ACHN (cell line): Measurements from ENCODE around the gene PHEX.
A peak's percentile ranks its signal among the peaks of the same experiment; 100 is the strongest.

Experiments
- DNase-seq: peaks from one replicate; pipeline ENCODE4 v3.0.0-alpha.2; 2015
- in situ Hi-C: cut with HindIII; loops from 2 replicates; pipeline ENCODE4 v1.10.0; 2017; ENCODE audit warnings: low sequenced_read_pairs, low pct_ligation_motif_present, low pct_unique_long_range_greater_than_20kb

PHEX gene

DNA sequence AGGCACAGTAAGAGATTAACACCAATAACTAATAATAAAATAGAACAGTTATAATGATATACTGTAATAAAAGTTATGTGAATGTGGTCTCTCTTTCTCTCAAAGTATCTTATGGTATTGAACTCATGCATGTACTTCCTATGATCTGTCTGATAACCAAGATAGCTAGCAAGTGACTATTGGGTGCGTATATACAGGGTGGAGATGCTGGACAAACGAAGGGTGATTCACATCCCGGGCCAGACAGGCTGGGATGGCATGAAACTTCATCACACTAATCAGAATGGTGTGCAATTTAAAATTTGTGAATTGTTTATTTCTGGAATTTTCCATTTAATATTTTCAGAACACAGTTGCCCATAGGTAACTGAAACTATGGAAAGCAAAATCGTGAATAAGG is 96.8 kb downstream of the PHEX start:
- no peak for DNase-seq
- in situ Hi-C loops = no loop called here

DNA sequence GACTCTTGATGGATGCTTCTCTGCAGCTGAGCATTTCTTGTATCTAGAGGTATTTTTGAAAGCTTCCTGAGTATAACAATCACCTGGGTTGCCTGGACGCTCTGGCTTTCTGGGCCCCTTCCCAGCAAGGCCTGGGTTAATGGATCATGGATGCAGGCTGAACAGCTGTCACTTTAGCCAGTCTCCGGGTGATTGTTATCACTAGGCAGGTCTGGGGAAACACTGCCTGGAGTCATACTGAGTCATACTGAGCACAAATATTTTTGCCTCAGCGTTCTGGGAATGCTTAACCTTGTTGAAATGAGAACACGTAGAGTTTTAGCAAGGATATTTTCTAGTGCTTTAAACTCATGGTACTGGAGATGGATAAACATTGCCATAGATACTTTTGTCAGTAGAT is 102.6 kb downstream of the PHEX start:
- peak; percentile 68 for DNase-seq
- in situ Hi-C loops = no loop called here

DNA sequence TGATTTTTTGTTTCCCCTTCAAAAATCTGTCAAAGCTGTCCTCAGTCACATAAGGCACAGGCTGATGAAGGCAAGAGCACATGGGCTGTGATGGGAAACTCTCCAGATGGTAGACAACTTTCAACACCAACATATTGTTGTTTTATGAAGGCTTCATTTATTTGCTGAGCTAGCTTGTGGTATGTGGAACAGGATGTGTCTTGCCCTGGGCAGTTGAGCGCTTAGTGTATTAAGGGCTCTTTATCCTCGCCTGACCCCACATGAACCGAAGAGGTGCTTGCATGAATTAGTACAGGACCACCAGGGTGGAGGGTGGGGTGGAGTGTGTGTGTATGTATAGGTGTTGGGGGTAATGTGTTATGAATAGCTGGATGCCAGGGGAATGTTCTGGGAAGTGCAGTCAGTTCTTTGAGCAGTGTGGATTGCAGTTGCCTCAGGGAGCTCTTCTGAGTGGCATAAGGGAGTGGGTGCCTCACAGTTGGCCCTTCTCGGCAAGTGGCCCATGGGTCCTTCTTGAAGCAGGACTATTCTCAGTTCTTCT is 103.1 kb downstream of the PHEX start:
- in situ Hi-C loops = no loop called here
- peak; percentile 44 for DNase-seq

DNA sequence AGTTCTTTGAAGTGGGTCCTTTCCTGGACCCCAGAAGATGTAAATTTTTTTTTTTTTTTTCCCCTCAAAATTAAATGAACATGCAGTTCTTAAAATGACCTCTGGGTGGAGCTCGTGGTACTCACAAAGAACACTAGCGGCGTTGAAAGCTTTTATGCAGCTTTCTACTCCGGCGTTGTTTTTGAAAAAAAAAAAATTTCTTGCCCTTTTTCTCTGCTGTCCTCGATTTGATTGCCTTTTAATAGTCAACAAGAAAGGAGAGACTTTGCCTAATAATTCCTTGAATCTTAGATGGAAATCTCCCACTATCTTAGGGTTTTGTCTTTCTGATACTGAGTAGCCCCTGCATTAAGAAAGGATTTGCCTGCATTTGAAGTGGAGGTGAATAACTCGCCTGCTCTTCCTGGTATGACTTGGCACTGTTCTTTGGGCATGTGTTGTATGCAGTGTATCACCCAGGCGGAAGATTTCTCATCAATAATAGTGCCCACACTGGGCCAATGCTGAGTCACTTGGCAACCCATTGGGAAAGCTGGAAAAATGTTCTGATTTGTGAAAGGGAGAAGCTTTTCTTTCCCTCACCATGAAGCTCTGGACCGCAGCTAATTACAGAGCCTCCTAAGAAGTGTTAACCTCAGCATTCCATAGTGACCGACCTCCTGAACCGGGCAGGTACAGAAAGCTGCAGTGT is 104.0 kb downstream of the PHEX start:
- peak; percentile 56 for DNase-seq
- in situ Hi-C loops = no loop called here

DNA sequence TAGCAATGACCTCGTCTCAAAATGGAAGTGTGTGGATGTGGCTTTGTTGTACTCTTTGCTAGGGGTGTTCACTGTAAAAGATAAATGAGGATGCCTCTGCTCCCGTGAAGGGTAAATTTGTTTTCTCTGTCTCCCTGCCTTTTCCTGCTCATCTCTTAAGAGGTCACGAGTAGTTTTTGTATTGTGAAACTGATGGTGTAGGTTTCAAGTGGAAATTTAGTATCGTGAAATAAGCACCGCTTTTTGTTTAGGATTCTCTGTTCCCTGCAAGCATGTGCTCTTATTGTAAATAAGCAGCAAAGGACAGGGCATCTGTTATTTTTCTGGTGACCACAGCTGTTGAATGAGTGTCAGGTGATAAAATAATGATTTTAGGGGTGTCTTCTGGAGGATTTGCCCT is 104.6 kb downstream of the PHEX start:
- DNase-seq = no peak
- in situ Hi-C loops = no loop called here

DNA sequence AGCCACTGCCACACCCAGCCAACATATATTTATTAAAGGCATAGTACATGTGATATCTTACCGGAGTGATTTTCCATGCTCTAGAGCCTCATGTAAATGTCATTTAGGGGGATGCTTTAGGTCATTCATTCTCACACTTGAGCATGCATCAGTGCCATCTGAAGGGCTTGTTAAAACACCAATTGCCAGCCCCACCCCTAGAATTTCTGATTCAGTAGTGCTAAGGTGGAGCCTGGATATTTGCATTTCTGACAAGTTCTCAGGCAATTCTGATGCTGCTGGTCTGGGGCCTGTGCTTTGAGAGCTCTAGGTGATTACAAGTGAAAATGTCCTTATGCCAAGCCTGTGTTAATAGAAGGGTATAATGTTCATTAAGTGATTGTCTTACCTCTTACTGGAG is 107.7 kb downstream of the PHEX start:
- in situ Hi-C loops = no loop called here
- DNase-seq = no peak

DNA sequence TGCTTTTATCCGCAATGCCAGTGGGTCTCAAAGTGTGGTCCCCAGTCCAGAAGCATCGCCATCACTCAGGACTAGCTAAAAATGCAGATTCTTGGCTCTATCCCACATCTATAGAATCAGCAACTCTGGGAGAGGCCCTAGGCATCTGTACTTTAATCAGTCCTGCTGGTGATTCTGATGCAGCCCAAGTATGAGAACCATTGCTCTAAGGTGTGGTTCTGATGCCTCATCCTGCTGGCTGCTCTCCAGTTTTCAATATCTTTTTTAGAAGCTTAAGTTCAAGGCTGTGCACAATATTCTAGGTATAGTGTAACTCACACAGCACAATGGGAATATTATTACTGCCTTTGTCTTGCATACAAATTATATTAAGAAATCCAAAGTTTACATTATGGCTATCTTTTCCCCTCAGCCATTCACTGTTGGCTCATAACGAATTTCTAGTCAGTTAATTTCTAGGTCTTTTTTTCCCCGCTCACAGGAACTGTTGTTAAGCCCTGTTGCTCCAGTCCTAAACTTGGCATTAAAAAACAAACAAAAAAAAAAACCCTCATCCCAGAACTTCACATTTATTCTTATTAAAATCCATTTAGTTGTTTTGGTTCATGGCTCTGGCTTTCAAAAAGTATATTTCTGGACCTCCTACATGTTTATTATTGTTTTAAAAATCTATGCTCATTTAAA is 109.1 kb downstream of the PHEX start:
- in situ Hi-C loops = no loop called here

DNA sequence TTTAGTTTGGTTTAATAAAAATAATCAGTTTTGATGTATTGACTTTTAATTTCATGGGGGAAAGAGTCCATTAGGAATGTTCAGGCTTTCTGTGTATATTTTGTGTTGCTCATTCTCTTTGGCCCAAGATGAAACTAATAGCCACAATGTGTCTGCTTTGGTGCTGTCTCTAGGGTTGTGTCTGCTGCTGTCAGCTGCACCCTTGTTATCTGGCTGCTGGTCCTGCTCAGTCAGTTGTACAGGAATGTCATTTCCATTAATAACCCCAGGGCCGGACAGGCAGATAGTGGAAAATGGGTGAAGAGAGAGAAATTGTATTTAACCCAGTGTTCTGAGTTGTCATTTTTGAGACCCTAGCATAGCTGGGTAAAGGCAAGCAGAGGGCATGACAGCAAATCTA is 115.1 kb downstream of the PHEX start:
- no peak for DNase-seq
- in situ Hi-C loops = no loop called here

More for the DNA sequence above, 109.1 kb downstream of the PHEX start:
- no peak for DNase-seq

DNA sequence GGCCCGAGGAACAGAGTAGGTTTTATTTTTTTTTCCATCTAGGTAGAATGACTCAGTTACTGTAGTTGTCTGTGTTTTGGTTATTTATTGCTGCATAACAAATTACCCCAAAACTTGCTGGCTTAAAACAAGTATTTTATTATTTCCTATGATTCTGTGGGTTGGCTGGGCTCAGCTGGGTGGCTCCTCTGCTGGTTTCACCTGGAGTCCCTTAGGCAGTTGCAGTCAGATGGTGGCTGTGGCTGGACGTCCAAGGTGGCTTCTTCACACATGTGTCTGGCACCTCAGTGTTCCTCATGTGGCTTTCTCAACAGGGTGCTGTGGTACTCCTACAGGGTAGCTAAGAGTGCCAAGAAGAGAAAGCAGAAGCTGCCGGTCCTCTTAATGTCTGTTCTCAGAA is 115.8 kb downstream of the PHEX start:
- in situ Hi-C loops = no loop called here
- no peak for DNase-seq

DNA sequence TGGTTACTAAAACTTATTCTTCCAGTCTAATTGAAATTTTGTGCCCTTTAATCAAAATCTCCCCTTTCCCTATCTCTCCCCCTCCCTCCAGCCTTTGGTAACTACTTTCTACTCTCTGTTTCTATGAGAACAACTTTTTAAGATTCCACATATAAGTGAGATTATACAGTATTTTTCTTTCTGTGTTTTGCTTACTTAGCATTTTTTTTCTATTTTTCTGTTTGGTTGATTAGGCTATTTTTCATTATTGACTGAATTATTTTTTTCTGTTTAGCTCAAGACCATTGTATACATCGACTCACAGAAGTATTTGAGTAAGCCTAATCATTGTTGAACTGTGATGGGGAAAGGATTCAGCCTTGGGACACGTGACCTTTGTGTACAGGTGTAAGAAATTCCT is 116.4 kb downstream of the PHEX start:
- DNase-seq = no peak
- in situ Hi-C loops = no loop called here

DNA sequence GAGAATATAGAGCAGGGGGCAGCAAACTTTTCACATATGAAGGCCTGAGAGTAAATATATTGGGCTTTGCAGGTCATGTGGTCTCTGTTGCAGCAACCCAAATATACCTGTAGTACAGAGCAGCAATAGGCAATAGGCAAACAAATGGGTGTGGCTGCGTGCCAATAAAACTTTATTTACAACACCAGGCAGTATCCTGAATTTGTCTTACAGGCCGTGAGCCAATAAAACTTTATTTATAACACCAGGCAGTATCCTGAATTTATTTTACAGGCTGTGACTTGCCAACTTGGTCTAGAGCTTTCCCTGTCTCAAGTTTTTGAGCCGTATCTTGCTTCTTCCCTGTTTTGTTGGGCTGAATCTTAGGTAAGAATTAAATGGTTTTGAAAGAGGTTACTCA is 118.2 kb downstream of the PHEX start:
- in situ Hi-C loops = no loop called here

DNA sequence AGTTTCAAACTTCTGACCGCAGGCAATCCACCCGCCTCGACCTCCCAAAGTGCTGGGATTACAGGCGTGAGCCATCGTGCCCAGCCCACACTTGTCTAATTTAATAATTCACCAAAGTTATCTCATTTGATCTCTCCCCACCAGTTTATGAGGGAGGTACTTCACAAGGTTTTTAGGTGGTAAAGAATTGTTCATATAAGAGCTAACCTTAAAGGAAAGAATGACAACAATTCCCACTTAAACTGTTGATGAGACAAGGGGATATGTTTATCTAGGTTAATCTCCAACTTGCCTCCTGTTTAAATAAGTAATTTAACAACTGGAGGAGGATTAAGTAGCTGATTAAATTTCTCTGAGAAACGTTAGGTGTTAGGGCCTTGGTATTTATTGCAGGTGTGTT is 123.0 kb downstream of the PHEX start:
- no peak for DNase-seq
- in situ Hi-C loops = no loop called here

More for the DNA sequence above, 118.2 kb downstream of the PHEX start:
- DNase-seq = no peak

DNA sequence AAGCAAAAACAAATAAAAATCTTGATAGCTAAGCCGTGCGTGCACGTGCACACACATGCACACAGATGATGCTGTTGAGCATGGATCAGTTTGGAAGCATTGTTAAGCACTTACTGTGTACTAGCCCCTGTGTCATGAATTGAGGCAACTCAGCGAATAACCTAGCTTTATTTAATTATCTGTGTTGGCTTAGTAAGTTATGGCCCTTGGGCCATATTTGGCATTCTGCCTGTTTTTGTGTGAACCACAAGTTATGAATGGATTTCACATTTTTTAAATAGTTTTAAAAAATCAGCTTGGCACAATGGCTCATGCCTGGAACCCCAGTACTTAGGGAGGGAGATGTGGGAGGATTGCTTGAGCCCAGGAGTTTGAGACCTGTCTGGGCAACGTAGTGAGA is 126.9 kb downstream of the PHEX start:
- in situ Hi-C loops = no loop called here
- DNase-seq = peak; percentile 2

DNA sequence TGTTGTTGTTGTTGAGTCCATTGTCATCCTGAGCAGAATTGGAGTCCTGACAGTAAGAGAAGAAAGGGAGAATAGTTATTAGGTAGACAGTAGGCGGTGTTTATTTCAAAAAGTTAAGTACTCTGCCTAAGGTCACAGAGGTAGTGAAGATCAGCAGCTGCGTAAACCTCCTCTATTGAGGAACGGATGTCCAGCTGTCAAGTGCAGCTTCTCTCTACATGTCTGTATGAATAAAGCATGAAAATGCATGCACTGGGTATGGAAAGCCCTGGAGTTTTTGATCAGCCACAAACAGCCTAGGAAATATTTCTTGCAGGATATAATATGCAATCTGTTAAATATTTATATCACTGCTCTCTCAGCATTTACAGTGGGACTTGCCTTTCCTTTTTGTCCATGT is 131.2 kb downstream of the PHEX start:
- in situ Hi-C loops = no loop called here
- DNase-seq = no peak

DNA sequence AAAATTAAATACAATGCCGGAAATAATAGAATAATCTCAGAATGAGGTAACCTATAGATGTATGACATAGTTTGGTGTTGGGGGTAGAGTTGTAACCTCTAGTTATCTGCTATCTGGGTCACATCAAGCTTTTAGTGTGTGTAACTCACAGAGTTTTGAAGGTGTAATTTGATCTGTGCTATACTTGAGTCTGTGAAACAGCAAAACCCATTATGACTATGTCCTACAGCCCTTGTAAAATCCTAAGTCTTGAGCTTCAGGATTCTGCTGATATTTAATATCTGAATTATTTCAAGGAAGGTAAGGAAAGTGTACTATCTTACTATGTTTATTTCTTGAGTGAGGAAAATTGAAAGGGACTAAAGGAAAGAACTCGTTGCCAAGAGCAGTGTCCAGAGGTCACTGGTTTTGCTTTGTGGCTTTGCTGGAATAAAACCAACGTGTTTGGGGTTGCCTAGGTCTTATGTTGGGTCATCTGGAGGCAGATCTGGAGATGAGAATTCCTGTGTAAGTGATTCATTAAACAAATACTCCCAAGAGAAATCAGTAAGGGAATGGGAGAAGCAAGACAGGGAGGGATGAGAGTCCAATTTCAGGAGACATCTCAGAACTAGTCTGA is 132.8 kb downstream of the PHEX start:
- no peak for DNase-seq
- in situ Hi-C loops = no loop called here

DNA sequence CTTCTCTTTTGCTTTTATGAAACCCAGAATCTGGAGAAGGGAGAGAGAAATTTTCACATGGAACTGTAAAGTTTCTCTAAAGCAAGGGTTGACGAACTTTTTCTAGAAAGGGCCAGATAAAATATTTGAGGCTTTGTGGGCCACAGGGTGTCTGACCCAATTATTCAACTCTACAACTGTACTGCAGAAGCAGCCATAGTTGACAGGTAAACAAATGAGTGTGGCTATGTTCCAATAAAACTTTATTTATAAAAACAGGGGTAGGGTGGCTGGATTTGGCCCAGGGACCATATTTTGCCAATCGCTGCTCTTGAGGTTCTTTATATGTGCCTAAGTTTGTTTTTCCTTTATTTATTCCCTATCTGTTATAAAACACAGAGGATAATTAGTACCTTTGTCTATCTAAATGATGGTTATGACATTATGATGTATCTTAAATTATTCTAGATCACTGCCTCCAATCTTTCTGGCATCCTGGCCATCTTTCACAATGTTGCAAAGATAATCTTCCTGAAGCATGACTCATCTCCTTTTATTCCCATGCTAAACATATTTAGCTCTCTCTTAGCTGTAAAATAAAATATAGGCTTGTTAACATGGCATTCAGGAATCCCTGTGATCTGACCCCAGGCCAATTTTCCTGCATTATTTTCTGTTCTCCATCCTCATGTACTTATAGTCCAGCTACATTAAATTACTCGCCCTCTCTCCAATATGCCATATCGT is 133.8 kb downstream of the PHEX start:
- in situ Hi-C loops = no loop called here
- no peak for DNase-seq

DNA sequence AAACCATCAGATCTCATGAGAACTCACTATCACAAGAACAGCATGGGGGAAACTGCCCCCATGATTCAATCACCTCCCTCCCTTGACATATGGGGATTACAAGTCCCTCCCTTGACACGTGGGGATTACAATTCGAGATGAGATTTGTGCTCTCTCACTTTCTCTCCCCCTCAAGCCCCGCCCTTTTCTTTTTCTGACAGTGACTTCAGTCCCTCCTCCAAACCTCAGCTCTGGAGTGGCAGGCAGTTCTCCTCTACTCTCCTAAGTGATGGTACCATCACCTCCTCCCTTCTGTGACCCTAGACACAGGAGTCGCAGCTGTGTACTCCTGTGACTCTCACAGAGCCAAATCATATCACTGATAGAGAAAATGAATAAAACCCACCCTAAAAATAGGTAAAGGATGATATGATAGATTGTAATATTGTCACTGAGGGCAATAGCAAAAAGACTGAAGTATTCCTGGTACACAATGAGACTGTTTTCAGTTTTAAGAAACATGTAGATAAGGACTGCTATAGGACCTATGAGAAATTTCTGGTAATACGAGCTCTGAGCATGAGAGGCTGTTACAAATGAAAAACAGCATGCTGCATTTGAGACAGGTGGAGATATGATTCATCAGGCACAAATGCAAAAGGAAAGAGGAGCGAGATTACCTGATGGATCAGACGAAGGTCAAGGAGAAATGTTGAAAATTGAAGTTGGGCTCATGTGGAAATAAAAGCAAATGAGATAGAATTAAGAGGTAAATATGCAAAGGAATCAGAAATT is 139.3 kb downstream of the PHEX start:
- in situ Hi-C loops = no loop called here
- DNase-seq = no peak

DNA sequence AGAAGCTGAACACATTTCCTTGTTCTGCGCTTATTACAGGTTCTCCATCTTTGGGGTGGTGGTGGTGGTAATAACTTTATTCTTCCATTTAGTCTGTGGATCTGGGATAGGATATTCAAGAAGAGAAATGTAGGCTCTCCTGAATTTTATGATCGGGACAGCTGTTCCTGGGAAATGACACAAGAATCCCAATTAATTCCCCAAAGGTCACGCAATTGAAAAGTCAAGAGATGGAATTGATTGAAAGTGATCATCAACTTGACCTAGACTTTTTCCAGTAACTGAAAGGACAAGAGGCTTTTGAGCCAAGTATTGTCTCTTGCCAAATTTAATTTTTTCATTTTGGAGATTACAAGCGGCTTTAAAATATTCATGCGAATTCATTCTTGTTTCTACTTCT is 141.8 kb downstream of the PHEX start:
- in situ Hi-C loops = no loop called here
- DNase-seq = no peak
